GM12891 (cell line): Measurements from ENCODE around the gene OR56A3.

Experiments used
- POLR2A ChIP-seq: IDR thresholded peaks from 2 replicates; pipeline ENCODE4 v1.6.1; 2011; ENCODE audit warnings: low read depth, low read length, control low read depth
- POLR2AphosphoS5 ChIP-seq: IDR thresholded peaks from 2 replicates; pipeline ENCODE4 v1.6.1; 2011; ENCODE audit warnings: low read depth, low read length, control low read depth
- SPI1 ChIP-seq: IDR thresholded peaks from 2 replicates; pipeline ENCODE4 v1.6.1; 2011; ENCODE audit warnings: low read depth, low read length, control low read depth
- TAF1 ChIP-seq: IDR thresholded peaks from 2 replicates; pipeline ENCODE4 v1.6.1; 2011; ENCODE audit warnings: low read depth, low read length, control low read depth

- no peak for TF ChIP-seq POLR2AphosphoS5
- no peak for TF ChIP-seq TAF1
- TF ChIP-seq POLR2A: no peak
- TF ChIP-seq SPI1: no peak
Measured at GRCh38 chr11:5928271-5928670, 13.8 kb upstream of the OR56A3 start.
